HEK293 (cell line): ENCODE measurements around the gene ITPKC.

ENCODE experiments used
- AEBP2 ChIP-seq: fragments of 450-650 bp; formaldehyde crosslinking; IDR thresholded peaks from 2 replicates; pipeline ENCODE4 v1.5.1; 2016; ENCODE audit warnings: missing biosample characterization, missing genetic modification characterization, borderline replicate concordance
- EGR2 ChIP-seq: fragments of 450-650 bp; formaldehyde crosslinking; IDR thresholded peaks from 2 replicates; pipeline ENCODE4 v1.5.1; 2016; ENCODE audit warnings: low read depth, missing biosample characterization, missing genetic modification characterization
- GLI2 ChIP-seq: fragments of 450-650 bp; formaldehyde crosslinking; IDR thresholded peaks from 2 replicates; pipeline ENCODE4; 2017; ENCODE audit warnings: missing biosample characterization, missing genetic modification characterization, low read depth, borderline replicate concordance
- GLIS2 ChIP-seq: fragments of 450-650 bp; formaldehyde crosslinking; IDR thresholded peaks from 2 replicates; pipeline ENCODE4 v1.5.1; 2016; ENCODE audit warnings: missing biosample characterization, missing genetic modification characterization
- HIC1 ChIP-seq: fragments of 450-650 bp; formaldehyde crosslinking; IDR thresholded peaks from 2 replicates; pipeline ENCODE4 v1.5.1; 2016; ENCODE audit warnings: missing biosample characterization, missing genetic modification characterization
- IKZF3 ChIP-seq: fragments of 450-650 bp; IDR thresholded peaks from 2 replicates; pipeline ENCODE4 v1.5.0; 2018; ENCODE audit warnings: missing biosample characterization, mild to moderate bottlenecking, missing genetic modification characterization, moderate library complexity
- KLF8 ChIP-seq: fragments of 450-650 bp; formaldehyde crosslinking; IDR thresholded peaks from 2 replicates; pipeline ENCODE4 v1.5.1; 2016; ENCODE audit warnings: missing biosample characterization, missing genetic modification characterization
- MEIS1 ChIP-seq: sonication (generic); formaldehyde crosslinking; IDR thresholded peaks from 2 replicates; pipeline ENCODE4 v1.8.1; 2022; ENCODE audit warnings: missing genetic modification reagents, mild to moderate bottlenecking, borderline replicate concordance
- RBAK ChIP-seq: fragments of 450-650 bp; formaldehyde crosslinking; IDR thresholded peaks from 2 replicates; pipeline ENCODE4 v1.5.1; 2016; ENCODE audit warnings: missing biosample characterization, missing genetic modification characterization
- SCRT1 ChIP-seq: fragments of 450-650 bp; formaldehyde crosslinking; IDR thresholded peaks from 2 replicates; pipeline ENCODE4 v1.5.1; 2016; ENCODE audit warnings: missing biosample characterization, missing genetic modification characterization, borderline replicate concordance
- SETDB1 ChIP-seq: IDR thresholded peaks from one replicate; pipeline ENCODE4 v1.6.1; 2017; ENCODE audit warnings: mild to moderate bottlenecking, low read length, moderate library complexity, mixed read lengths; ENCODE audit not compliant: insufficient read length
- ZBTB21 ChIP-seq: fragments of 450-650 bp; formaldehyde crosslinking; IDR thresholded peaks from 2 replicates; pipeline ENCODE4 v1.5.1; 2017; ENCODE audit warnings: missing biosample characterization, missing genetic modification characterization
- ZBTB26 ChIP-seq: fragments of 450-650 bp; formaldehyde crosslinking; optimal IDR thresholded peaks from 2 replicates; pipeline ENCODE3; 2016; ENCODE audit warnings: missing biosample characterization, mild to moderate bottlenecking, missing genetic modification characterization
- ZIC2 ChIP-seq: fragments of 450-650 bp; formaldehyde crosslinking; IDR thresholded peaks from 2 replicates; pipeline ENCODE4 v1.5.1; 2016; ENCODE audit warnings: missing biosample characterization, missing genetic modification characterization
- ZNF121 ChIP-seq: fragments of 450-650 bp; formaldehyde crosslinking; IDR thresholded peaks from 2 replicates; pipeline ENCODE4 v1.5.1; 2016; ENCODE audit warnings: missing biosample characterization, missing genetic modification characterization
- ZNF140 ChIP-seq: fragments of 450-650 bp; formaldehyde crosslinking; IDR thresholded peaks from 2 replicates; pipeline ENCODE4 v1.5.1; 2016; ENCODE audit warnings: missing biosample characterization, missing genetic modification characterization
- ZNF146 ChIP-seq: fragments of 450-650 bp; formaldehyde crosslinking; IDR thresholded peaks from 2 replicates; pipeline ENCODE4 v1.5.1; 2016; ENCODE audit warnings: missing biosample characterization, missing genetic modification characterization
- ZNF214 ChIP-seq: fragments of 450-650 bp; formaldehyde crosslinking; IDR thresholded peaks from 2 replicates; pipeline ENCODE4 v1.5.1; 2017; ENCODE audit warnings: missing biosample characterization, mild to moderate bottlenecking, missing genetic modification characterization, borderline replicate concordance
- ZNF23 ChIP-seq: fragments of 450-650 bp; formaldehyde crosslinking; IDR thresholded peaks from 2 replicates; pipeline ENCODE4 v1.5.1; 2016; ENCODE audit warnings: missing biosample characterization, missing genetic modification characterization, borderline replicate concordance
- ZNF24 ChIP-seq: fragments of 450-650 bp; formaldehyde crosslinking; IDR thresholded peaks from 2 replicates; pipeline ENCODE4 v1.5.1; 2016; ENCODE audit warnings: missing biosample characterization, missing genetic modification characterization
- ZNF26 ChIP-seq: fragments of 450-650 bp; formaldehyde crosslinking; IDR thresholded peaks from 2 replicates; pipeline ENCODE4 v1.5.1; 2016; ENCODE audit warnings: missing biosample characterization, missing genetic modification characterization
- ZNF335 ChIP-seq: fragments of 450-650 bp; formaldehyde crosslinking; conservative IDR thresholded peaks from 2 replicates; pipeline ENCODE4 v1.5.1; 2016; ENCODE audit warnings: missing biosample characterization, missing genetic modification characterization
- ZNF404 ChIP-seq: fragments of 450-650 bp; formaldehyde crosslinking; IDR thresholded peaks from 2 replicates; pipeline ENCODE4 v1.5.1; 2017; ENCODE audit warnings: missing biosample characterization, missing genetic modification characterization
- ZNF426 ChIP-seq: fragments of 450-650 bp; formaldehyde crosslinking; IDR thresholded peaks from 2 replicates; pipeline ENCODE4 v1.5.1; 2017; ENCODE audit warnings: missing biosample characterization, missing genetic modification characterization, mild to moderate bottlenecking, inconsistent platforms, moderate library complexity
- ZNF521 ChIP-seq: fragments of 450-650 bp; formaldehyde crosslinking; IDR thresholded peaks from 2 replicates; pipeline ENCODE4 v1.5.1; 2017; ENCODE audit warnings: missing biosample characterization, mild to moderate bottlenecking, missing genetic modification characterization
- ZNF555 ChIP-seq: fragments of 450-650 bp; formaldehyde crosslinking; conservative IDR thresholded peaks from 2 replicates; pipeline ENCODE4 v1.5.1; 2017; ENCODE audit warnings: missing biosample characterization, mild to moderate bottlenecking, missing genetic modification characterization, inconsistent platforms
- ZNF610 ChIP-seq: fragments of 450-650 bp; formaldehyde crosslinking; IDR thresholded peaks from 2 replicates; pipeline ENCODE4 v1.5.1; 2016; ENCODE audit warnings: missing biosample characterization, missing genetic modification characterization, borderline replicate concordance
- ZNF623 ChIP-seq: fragments of 450-650 bp; formaldehyde crosslinking; IDR thresholded peaks from 2 replicates; pipeline ENCODE4 v1.5.1; 2016; ENCODE audit warnings: missing biosample characterization, missing genetic modification characterization
- ZNF830 ChIP-seq: fragments of 450-650 bp; IDR thresholded peaks from 2 replicates; pipeline ENCODE4 v1.5.0; 2018; ENCODE audit warnings: missing biosample characterization, missing genetic modification characterization, low read depth, mild to moderate bottlenecking, moderate library complexity
- ZSCAN5A ChIP-seq: fragments of 450-650 bp; formaldehyde crosslinking; IDR thresholded peaks from 2 replicates; pipeline ENCODE4 v1.5.1; 2016; ENCODE audit warnings: missing biosample characterization, missing genetic modification characterization
- TF ChIP-seq, protein P1 (sequence below): fragments of 450-650 bp; IDR thresholded peaks from 2 replicates; pipeline ENCODE4 v1.5.1; 2018; ENCODE audit warnings: missing biosample characterization, missing genetic modification characterization

Gene ITPKC

GRCh38 chr19:40690693-40691420 lies 26.1 kb upstream of the ITPKC start (continued):
- TF ChIP-seq ZNF26 (tag by site-specific recombination) (no peak), IKZF3 (tag by site-specific recombination) (no peak), MEIS1 (CRISPR knock-in tag) (no peak), ZNF404 (tag by site-specific recombination) (no peak), ZNF121 (tag by site-specific recombination) (no peak), ZBTB21 (tag by site-specific recombination) (peak; percentile 57; the same call in 1 of the 2 replicates), KLF8 (tag by site-specific recombination) (peak; percentile 100), ZNF426 (tag by site-specific recombination) (no peak), HIC1 (tag by site-specific recombination) (peak; percentile 90), GLI2 (tag by site-specific recombination) (no peak), ZBTB26 (tag by site-specific recombination) (peak; percentile 85), ZNF23 (tag by site-specific recombination) (no peak), AEBP2 (no peak), RBAK (tag by site-specific recombination) (no peak), EGR2 (tag by site-specific recombination) (peak; percentile 99), ZNF24 (tag by site-specific recombination) (no peak), ZNF623 (tag by site-specific recombination) (no peak), ZNF146 (peak; percentile 6; the same call in 1 of the 2 replicates), ZNF335 (peak; percentile 94), ZNF214 (tag by site-specific recombination) (no peak), SCRT1 (tag by site-specific recombination) (peak; percentile 83), ZSCAN5A (tag by site-specific recombination) (no peak), ZNF610 (no peak; the same call in 1 of the 2 replicates), ZNF555 (tag by site-specific recombination) (no peak), SETDB1 (no peak), ZNF830 (tag by site-specific recombination) (no peak), GLIS2 (tag by site-specific recombination) (peak; percentile 94), ZNF521 (tag by site-specific recombination) (no peak), ZNF140 (no peak), ZIC2 (tag by site-specific recombination) (peak; percentile 67)
- TF ChIP-seq, protein P1, sequence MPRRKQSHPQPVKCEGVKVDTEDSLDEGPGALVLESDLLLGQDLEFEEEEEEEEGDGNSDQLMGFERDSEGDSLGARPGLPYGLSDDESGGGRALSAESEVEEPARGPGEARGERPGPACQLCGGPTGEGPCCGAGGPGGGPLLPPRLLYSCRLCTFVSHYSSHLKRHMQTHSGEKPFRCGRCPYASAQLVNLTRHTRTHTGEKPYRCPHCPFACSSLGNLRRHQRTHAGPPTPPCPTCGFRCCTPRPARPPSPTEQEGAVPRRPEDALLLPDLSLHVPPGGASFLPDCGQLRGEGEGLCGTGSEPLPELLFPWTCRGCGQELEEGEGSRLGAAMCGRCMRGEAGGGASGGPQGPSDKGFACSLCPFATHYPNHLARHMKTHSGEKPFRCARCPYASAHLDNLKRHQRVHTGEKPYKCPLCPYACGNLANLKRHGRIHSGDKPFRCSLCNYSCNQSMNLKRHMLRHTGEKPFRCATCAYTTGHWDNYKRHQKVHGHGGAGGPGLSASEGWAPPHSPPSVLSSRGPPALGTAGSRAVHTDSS (tag by site-specific recombination): no peak
